Measurements from ENCODE around the gene LMBRD2.
"Not testable (repeated sequence)": the region's sequence is repeated elsewhere in the genome, so short reads cannot be mapped to it uniquely, and the experiment has no call there.

LMBRD2 gene

DNA sequence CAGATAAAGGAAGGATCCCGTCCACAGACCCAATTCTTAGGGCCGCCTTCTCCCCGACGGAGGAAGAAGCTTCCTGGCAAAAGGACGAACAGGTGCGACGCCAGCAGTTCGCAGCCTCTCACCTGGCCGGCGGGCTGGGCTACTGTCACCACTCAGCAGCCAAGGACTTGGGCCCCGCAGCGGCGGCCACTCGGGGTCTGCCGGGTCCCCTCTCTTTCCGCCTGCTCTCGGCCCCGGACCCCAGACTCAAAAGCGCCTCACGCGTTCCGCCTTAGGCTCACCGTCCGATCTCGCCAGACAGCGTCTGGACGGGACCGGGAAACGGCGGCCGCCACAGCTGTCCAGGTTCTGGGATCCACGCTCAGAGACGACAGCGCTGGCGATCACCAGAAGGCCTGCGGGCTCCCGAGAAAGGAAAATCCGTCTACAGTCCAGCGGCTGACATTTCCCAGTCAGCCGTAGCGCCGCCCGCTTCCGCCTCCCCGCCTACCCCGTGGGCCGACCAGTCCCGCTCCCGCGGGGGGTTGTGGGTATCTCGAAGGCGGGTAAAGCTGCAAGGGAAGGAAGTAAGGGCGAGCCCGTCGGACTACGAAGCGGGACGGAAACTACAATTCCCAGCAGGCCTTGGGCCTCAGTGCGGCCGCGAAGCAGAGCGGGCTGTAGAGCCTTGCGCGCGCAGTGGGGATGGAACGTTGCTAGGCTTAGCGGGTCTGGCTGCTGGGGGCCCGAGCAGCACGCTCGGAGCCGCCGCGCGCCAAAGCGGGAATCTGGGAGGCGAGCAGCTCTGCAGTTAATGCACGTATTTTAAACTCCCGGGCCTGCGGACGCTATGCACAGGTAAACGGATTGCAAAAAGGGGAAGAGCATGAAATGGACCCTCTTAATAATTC, at the start of gene LMBRD2, which contains the start of gene SKP2:
Gene LMBRD2, minus strand, starts transcription at position 454 of the 890 bp plus-strand sequence. CDS start 8,538 bp downstream, outside the sequence.
Gene SKP2, plus strand, starts transcription at position 678 of the 890 bp plus-strand sequence. Its CDS starts 152 bp downstream, at position 830.
- TF ChIP-seq, protein P1, sequence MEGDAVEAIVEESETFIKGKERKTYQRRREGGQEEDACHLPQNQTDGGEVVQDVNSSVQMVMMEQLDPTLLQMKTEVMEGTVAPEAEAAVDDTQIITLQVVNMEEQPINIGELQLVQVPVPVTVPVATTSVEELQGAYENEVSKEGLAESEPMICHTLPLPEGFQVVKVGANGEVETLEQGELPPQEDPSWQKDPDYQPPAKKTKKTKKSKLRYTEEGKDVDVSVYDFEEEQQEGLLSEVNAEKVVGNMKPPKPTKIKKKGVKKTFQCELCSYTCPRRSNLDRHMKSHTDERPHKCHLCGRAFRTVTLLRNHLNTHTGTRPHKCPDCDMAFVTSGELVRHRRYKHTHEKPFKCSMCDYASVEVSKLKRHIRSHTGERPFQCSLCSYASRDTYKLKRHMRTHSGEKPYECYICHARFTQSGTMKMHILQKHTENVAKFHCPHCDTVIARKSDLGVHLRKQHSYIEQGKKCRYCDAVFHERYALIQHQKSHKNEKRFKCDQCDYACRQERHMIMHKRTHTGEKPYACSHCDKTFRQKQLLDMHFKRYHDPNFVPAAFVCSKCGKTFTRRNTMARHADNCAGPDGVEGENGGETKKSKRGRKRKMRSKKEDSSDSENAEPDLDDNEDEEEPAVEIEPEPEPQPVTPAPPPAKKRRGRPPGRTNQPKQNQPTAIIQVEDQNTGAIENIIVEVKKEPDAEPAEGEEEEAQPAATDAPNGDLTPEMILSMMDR (IDR thresholded peaks at IDR 0.05), result no peak
- TF ChIP-seq ZFX (IDR thresholded peaks at IDR 0.05; ENCODE audit: borderline replicate concordance), result no peak
- peak within 1 kb of the TSS; percentile 66 for H3K27ac ChIP-seq

DNA sequence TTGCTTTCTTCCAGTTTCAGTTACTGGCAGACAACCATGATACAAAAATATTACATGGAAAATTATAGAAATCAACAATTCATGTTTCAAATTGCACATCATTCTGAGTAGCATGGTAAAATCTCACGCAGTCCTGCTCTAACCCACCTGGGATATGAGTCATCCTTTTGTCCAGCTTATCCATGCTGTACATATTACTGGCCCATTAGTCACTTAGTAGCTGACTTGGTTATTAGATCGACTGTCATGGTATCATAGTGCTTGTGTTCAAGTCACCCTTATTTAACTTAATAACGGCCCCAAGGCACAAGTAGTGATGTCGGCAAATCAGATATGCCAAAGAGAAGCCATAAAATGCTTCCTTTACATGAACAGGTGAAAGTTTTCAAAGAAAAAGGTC, 48.8 kb upstream of the LMBRD2 start:
- no peak overlapping the region for H3K27ac ChIP-seq
- no peak for TF ChIP-seq ZFX (IDR thresholded peaks at IDR 0.05; ENCODE audit: borderline replicate concordance)
- TF ChIP-seq, protein P1 (IDR thresholded peaks at IDR 0.05), result no peak

DNA sequence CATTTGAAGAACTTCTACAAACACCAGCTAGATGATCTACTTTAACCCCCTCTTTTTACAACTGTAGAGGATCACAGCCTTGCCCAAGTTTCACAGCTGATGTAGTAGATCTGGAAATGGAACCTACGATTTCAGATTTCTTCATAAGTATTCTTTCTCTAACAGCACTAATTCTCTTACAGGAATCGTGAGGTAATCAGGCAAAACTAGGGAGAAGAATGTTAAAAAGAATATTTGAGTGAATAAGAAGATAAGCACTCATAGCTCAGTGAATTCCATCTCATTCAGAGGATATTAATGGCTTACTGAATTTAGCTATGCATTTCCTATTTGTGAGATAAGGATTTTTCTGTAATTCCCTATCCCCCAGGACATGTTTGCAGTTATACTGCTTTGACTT, 47.9 kb upstream of the LMBRD2 start:
- no peak for TF ChIP-seq ZFX (IDR thresholded peaks at IDR 0.05; ENCODE audit: borderline replicate concordance)
- TF ChIP-seq, protein P1 (IDR thresholded peaks at IDR 0.05), result no peak
- no peak overlapping the region for H3K27ac ChIP-seq

DNA sequence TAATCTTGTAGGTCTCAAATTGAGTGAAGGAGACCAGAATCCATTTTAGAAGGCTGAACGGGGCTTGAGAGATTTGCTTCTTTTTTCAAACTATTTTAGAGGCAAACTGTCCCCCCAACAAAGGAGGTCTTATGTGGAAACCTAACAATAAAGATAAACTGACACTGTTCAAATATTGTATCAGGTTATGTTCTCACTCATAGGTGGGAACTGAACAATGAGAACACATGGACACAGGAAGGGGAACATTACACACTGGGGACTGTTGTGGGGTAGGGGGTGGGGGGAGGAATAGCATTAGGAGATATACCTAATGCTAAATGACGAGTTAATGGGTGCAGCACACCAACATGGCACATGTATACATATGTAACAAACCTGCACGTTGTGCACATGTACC, 47.1 kb upstream of the LMBRD2 start:
- H3K27ac ChIP-seq, result not testable (repeated sequence)

DNA sequence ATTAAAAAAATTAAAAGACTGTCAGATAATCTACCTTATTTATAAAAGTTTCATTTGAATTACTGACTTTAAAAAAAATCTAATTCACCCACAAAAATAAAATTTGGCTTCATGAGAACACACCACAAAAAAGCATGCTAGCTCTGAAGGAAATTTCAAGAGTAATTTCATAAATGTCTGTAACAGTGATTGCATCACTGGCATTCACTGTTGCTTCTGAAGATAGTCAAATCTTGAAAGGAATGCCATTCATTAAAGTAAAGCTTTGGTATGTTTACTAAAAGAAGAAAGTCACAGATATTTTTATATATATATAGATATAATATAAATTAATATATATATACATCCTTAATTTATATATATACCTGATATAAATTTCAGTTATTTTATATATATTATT, 46.6 kb upstream of the LMBRD2 start:
- no peak overlapping the region for H3K27ac ChIP-seq

DNA sequence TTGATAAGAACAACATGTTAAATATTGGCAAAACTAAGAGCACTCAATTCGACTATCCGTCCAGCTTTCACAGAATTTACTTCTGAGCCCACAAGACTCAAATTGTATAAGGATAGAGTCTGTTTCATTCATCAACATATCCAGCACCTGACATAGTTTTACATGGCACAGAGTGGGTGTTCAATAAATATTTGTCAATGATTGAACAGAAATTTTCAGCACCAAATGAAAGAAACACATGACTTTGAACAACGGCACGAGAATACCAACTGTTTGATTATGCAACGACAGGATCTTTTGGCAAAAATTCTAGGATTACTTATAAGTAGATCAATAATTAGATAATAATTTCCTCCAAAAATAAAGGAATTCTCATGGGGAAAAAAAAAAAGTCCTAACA, 42.1 kb upstream of the LMBRD2 start:
- H3K27ac ChIP-seq, result peak overlapping the region; percentile 60
- TF ChIP-seq, protein P1 (IDR thresholded peaks at IDR 0.05), result no peak
- TF ChIP-seq ZFX (IDR thresholded peaks at IDR 0.05; ENCODE audit: borderline replicate concordance), result no peak

More for the DNA sequence above, 46.6 kb upstream of the LMBRD2 start:
- TF ChIP-seq, protein P1 (IDR thresholded peaks at IDR 0.05), result no peak
- no peak for TF ChIP-seq ZFX (IDR thresholded peaks at IDR 0.05; ENCODE audit: borderline replicate concordance)

DNA sequence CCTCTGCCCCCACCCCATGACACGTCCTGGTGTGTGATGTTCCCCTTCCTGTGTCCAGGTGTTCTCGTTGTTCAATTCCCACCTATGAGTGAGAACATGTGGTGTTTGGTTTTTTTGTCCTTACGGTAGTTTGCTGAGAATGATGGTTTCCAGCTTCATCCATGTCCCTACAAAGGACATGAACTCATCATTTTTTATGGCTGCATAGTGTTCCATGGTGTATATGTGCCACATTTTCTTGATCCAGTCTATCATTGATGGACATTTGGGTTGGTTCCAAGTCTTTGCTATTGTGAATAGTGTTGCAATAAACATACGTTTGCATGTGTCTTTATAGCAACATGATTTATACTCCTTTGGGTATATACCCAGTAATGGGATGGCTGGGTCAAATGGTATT, 32.7 kb upstream of the LMBRD2 start:
- H3K27ac ChIP-seq, result not testable (repeated sequence)

DNA sequence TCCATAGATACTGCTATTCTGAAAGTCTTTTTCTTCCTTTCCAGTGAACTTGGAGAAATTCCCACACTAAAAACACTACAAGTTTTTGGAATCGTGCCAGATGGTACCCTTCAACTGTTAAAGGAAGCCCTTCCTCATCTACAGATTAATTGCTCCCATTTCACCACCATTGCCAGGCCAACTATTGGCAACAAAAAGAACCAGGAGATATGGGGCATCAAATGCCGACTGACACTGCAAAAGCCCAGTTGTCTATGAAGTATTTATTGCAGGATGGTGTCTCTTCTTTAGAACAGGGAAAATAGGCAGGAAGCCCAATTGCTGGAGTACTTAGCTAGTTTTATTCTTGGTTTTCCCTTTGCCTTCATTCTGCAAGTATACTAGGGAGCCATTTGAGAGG, 30.1 kb upstream of the LMBRD2 start:
- TF ChIP-seq, protein P1 (IDR thresholded peaks at IDR 0.05), result no peak
- no peak for TF ChIP-seq ZFX (IDR thresholded peaks at IDR 0.05; ENCODE audit: borderline replicate concordance)
- no peak overlapping the region for H3K27ac ChIP-seq

All from 22Rv1 (cell line).